Fibroblast of the aortic adventitia (primary cell): ENCODE data around the gene WNT6. TPM values are rescaled to one million over a fixed set of nuclear protein-coding genes. Genes with fewer than 3 reads are reported as not detected.

Source experiments
- DNase-seq: peaks from one replicate; pipeline ENCODE4 v3.0.0-alpha.2; 2010; ENCODE audit warnings: low read depth
- H3K4me3 ChIP-seq: 2 replicates; pipeline ENCODE4 v1.5.1; 2011; ENCODE audit warnings: low read depth, mild to moderate bottlenecking, control low read depth, low read length, moderate library complexity
- total RNA-seq: library from RNA; depleted of rRNA; stranded (reverse); fragments of >200 nt; gene quantifications from 2 replicates; pipeline ENCODE4 v1.2.3, GENCODE V29; 2012; ENCODE audit warnings: low replicate concordance
- TF ChIP-seq, protein P1 (sequence below): IDR thresholded peaks from 2 replicates; pipeline ENCODE4 v1.5.1; 2011; ENCODE audit warnings: mild to moderate bottlenecking, low read length, control low read depth, inconsistent platforms; ENCODE audit not compliant: insufficient read depth

Gene WNT6
- total RNA-seq, 1 donor, result not detected

DNA sequence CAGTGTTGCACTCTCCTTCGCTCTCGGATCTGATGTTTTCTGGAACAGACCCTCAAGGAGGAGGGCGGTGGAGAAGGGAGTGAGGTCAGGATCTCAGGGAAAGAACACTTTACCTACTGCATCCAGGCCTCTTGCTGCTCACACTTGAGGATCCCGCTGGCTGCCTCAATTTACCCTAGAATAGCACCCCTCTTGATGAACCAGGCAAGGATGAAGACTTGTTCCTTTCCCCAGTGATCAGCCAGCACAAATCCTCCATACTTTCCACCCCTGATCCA is 35.2 kb downstream of the WNT6 start:
- no peak for DNase-seq
- H3K4me3 ChIP-seq, result no peak overlapping the region
- TF ChIP-seq, protein P1, sequence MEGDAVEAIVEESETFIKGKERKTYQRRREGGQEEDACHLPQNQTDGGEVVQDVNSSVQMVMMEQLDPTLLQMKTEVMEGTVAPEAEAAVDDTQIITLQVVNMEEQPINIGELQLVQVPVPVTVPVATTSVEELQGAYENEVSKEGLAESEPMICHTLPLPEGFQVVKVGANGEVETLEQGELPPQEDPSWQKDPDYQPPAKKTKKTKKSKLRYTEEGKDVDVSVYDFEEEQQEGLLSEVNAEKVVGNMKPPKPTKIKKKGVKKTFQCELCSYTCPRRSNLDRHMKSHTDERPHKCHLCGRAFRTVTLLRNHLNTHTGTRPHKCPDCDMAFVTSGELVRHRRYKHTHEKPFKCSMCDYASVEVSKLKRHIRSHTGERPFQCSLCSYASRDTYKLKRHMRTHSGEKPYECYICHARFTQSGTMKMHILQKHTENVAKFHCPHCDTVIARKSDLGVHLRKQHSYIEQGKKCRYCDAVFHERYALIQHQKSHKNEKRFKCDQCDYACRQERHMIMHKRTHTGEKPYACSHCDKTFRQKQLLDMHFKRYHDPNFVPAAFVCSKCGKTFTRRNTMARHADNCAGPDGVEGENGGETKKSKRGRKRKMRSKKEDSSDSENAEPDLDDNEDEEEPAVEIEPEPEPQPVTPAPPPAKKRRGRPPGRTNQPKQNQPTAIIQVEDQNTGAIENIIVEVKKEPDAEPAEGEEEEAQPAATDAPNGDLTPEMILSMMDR, result no peak

DNA sequence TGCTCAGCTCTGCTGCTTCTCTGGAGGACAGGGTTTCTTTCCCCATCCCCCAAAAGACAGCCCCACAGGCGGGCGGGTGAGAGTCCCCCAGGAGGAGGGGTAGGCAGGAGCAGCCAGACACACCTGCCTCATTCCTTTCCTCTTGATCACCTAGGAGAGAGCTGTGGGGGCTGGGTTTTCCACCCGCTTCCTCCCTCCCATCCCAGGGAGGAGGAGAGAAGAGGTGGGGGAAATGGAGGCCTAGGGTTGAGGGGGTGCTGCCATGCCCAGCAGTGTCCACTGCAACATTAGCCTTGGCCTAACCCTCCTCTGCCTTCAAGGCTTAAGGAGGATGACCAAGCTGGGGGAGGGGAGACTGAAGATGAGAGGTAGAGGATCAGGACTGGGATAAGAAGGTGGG is 35.7 kb downstream of the WNT6 start:
- TF ChIP-seq, protein P1, result no peak
- H3K4me3 ChIP-seq, result no peak overlapping the region
- DNase-seq, result no peak

DNA sequence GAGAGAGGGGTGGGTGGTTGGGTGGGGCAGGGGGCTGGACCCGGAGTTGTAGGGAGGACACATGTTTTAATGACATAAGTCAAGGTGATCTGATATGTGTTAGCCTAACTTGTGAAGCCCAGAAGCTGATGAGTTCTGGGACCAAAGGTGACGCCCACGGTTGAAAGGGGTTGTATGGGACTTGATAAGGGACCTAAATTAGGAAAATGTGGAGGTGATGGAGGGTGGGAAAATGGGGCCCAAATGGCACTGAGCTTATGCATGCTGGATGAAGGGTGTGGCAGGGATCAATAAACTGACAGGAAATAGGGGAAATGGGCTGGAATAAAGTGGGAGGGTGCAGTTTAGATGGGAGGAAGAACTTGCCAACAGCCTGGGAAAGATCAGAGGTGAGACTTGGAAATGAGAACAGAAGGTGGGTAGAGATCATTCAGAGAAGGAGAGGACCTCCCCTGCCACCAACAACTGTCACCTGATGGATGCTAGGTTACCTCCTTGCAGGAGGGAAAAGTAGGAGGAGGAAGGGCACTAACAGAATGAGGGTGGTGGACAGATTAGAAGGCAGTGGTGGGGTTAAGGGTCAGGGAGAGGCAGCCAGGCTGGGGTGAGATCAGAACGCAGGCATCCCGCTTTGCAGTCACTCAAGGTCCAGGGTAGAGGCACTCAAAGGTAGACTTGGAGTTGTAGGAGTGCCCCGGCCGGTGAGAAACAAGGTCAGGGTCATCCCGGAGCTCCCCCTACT is 36.3 kb downstream of the WNT6 start:
- DNase-seq, result no peak

DNA sequence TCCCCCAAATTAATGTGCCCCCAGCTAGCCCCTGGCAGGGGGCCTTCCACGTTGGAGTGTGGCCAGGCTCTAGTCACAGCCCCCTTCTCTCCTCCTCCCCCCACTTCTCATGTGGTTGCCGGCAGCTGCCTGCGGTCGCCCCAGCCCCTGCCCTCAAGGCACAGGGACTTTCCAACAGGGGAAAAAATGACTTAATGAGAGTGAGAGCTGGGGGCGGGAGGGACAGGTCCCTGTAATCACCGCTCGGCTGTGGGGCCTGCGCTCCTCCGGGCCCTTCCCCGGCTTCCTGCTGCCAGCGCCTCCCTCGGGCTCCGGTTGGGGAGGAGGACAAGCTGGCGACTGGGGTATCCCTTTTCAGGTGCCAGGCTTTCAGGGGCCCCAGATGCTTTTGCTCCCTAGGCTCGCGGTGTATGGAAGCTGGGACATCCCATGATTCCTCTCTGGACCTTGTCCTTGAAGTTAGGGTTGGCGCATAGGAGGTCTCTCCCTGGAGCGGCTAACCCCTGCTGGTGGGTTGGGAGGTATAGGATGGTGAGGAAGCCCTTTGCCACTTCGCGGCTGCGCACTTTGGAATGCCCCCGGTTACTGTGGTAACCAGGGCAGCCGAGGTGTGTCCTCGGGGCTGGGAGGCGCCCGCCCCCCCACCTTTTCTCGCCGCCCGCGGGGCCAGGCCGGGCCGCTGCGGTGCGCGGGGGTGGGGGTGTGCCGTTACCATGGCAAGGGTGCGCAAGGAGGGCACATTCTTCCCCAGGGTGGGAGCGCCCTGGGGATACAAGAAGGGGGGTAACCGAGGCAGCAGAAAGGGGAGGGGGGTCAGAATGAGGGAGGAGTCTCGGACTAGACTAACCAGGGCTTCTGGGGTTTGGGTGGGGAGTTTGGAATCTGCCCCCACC is 37.1 kb downstream of the WNT6 start:
- TF ChIP-seq, protein P1, result no peak
- no peak for DNase-seq
- H3K4me3 ChIP-seq, result no peak overlapping the region

More for the DNA sequence above, 36.3 kb downstream of the WNT6 start:
- no peak overlapping the region for H3K4me3 ChIP-seq
- TF ChIP-seq, protein P1, result no peak

DNA sequence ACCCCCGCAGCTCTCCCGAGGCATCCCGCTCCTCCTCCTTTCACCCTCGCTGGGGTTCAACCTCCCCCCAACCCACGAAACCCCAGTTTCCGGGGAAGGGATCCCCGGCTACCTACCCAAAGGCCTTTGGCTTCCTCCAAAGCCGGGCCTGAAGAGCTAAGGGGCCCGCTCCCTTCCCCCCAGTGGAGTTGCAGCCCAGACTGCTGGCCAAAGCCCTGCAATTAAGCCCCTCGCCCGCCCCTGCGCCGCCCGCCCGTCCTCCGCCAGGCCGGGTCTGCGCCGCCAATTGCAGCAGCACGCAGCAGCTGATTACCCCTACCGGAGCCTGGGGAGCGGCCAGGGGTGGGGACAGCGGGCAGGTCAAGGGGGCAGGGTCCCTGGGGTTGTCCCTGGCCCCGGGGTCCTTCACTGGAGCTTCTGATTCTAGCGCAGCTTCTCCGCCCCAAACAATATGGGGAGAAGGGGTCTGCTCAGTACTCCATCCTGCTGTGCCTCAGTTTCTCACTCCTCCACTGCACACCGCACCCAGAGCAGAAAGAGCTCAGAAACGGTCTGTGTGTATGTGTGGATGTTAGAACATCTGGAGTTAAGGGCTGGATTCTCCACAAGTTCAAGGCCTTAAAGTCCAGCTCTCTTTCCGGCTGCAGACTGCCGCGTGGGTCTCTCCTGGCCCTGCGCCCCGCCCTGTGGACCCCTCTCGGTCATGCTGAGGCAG is 37.9 kb downstream of the WNT6 start:
- H3K4me3 ChIP-seq, result no peak overlapping the region
- TF ChIP-seq, protein P1, result no peak
- no peak for DNase-seq

DNA sequence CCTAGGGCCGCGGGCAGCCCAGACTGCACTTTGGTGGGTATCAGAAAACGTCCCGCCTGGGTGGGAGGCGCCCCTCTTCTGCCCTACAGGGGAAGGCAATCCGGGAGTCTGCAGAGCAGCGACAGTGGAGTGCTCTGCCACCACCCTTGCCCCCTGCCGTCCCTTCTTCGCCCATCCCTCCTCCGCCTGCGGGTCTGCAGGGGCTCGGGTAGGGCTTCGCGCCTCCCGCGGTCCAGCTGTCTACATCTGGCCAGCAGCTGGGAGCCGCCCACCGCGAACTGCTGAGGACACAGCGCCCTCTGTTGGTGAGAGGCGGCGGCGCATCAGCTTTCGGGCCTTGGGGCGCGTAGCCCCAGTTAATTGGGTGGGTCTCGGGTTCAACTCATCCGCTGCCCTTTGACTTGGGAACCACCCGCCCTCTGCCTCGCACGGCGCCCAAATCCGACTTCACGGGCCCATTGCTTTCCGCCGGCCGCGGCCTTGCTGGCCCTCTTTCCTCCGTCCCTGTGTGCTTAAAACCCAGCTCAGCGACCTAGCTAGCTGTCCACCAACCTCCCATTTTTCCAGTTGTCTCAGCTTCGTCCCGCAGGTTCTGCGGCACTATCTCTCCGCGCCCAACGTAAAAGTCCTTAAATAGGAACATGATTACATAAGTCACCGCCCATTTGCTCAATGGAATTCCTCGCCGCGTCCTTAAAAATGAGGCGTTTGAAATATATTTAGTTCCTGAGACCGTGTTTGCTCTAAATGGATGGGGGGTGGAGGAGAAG is 38.7 kb downstream of the WNT6 start:
- peak overlapping the region; percentile 25 for H3K4me3 ChIP-seq
- DNase-seq, result peak; percentile 41

More for the DNA sequence above, 38.7 kb downstream of the WNT6 start:
- TF ChIP-seq, protein P1, result peak; percentile 92
